GM18858 (cell line): ENCODE data around the gene CEACAM21.
A peak's percentile ranks its signal among the peaks of the same experiment; 100 is the strongest.

Source experiments
- ATAC-seq: cut with Tn5 transposase; IDR thresholded peaks from one replicate; pipeline ENCODE4 v1.9.1; 2021; ENCODE audit not compliant: unreplicated experiment

Gene CEACAM21

DNA sequence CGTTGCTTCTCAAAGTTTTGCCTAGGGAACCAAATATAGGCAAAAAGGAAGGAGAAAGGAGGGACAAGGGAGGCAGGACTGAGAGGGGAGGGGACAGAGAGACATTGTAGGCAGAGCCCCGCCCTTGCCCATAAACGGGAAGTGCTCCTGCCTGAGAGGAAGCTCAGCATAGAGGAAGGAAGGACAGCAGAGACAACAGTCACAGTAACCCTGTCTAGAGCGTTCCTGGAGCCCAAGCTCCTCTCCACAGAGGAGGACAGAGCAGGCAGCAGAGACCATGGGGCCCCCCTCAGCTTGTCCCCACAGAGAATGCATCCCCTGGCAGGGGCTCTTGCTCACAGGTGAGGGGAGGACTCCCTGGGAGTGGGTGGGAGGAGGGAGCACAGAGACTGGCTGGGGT, at the start of gene CEACAM21:
Gene CEACAM21, plus strand, starts transcription at position 169 of the 400 bp plus-strand sequence. Its CDS starts 109 bp downstream, at position 278.
- no peak for ATAC-seq

DNA sequence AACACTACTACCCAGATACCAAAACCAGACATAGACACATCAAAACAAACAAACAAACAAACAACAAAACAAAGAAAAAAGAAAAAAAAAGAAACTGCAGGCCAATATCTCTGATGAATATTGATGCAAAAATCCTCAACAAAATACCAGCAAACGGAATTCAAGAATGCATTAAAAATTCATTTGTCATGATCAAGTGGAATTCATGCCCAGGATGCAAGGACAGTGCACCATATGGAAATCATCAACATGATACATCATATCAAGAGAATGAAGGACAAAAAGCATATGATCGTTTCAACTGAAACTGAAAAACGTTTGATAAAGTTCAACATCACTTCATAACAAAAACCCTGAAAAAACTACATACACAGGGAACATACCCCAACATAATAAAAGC, 48.9 kb upstream of the CEACAM21 start:
- no peak for ATAC-seq

GRCh38 chr19:41528106-41528505, 47.9 kb upstream of the CEACAM21 start:
- ATAC-seq, result no peak

- ATAC-seq, result no peak
Observed at GRCh38 chr19:41529484-41530183, 46.3 kb upstream of the CEACAM21 start.

DNA sequence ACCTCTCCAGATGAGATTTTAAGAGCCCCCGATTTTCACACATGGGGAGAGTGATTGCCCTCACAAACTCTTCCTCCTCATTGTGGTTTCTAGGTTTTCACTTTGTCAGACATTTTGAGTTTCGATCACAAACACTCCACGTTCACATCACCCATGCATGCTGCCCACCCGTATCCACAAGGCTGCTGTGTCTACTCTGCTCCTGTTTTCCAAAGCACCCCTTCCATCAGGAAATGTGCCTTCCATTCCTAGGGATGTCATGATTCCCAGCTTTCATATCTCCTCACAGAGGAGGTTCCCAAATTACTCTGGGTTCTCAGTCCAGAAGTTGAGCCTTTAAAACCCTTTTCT, 45.8 kb upstream of the CEACAM21 start:
- ATAC-seq, result no peak

- ATAC-seq, result no peak
Observed at GRCh38 chr19:41530761-41531301, 45.1 kb upstream of the CEACAM21 start.

DNA sequence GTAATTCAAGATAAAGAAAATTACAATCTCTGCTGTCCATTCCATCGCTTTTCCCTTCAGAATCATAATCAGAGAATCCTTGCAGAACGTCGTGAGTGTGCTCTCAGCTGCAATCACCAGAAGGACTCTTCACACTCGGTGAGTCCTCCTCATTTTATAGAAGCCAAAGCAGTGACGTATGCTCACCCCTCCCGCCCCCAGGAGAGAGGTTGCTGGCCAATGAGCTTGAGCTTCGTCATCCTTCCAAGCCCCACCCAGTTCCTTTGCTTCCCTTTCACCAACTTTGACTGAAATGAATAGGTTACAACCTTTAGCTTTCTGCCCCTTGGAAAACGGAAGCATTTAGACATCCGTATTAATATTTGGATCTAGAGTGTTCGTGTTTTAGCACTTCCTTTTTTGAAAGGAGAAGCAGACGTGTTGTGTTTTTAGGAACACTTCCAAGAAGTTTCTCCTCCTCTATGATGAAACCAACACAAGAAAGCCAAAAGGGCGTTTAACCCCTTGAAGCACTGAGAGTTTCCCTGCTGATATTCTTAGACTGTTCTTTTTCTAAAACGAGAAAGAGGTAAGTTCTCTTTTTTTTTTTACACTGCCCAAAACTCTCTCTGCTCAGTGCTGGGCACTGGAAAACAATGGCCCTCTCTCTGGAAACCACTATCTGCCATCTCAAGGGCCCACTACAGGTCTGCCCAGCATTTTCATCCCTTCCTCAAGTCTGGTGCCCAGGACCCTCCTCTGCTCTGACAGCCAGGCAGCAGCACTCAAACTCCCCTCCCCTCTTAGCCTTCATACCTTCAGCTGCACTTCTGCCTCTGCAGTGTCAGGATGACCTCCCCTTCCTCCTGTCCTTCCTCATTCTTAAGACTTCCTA, 44.3 kb upstream of the CEACAM21 start:
- ATAC-seq, result no peak

DNA sequence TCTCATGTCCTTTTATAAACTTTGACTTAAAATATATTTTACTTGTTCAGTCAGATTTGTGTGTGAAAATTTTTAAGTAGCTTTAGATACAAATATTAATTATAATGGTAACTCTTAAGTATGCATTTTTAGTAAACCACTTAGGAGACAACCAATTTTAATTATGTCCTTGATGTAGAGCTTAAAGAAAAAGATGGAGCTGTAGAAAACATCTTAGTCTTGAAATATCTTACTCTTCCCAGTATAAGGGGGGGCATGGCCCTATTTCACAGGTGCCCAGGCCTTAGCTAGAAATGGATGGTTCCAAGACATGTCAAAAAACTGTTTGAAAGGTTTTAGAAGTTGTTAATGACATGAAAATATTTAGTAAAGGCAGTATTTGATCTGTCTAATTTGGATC, 43.4 kb upstream of the CEACAM21 start:
- no peak for ATAC-seq

DNA sequence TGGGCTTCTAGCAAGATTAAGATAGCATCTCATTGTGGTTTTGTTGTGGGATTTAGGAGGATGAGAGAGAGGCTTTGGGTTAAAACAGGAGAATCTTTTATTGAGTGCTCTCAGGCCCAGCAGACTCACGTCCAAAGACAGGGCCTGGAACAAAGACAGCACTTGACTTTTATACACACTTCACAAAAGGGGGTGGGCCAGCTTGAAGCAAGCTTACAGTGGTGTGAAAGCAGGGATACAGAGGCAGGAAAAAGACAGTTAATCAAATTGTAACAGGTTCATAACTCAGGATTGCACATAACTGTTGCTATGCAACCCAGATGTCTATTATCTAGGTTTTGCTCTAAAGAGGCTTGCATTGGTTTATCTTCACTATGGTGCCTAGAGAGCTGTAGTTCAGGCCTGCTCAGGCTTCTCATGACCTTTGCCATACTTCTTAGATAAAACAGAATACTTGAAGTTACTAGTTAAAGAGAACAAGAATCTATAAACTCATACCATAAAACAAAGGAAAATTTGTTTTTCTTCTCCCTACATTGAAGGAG, 42.2 kb upstream of the CEACAM21 start:
- no peak for ATAC-seq

- peak; percentile 53 for ATAC-seq
Observed at GRCh38 chr19:41535029-41535622, 40.8 kb upstream of the CEACAM21 start.

DNA sequence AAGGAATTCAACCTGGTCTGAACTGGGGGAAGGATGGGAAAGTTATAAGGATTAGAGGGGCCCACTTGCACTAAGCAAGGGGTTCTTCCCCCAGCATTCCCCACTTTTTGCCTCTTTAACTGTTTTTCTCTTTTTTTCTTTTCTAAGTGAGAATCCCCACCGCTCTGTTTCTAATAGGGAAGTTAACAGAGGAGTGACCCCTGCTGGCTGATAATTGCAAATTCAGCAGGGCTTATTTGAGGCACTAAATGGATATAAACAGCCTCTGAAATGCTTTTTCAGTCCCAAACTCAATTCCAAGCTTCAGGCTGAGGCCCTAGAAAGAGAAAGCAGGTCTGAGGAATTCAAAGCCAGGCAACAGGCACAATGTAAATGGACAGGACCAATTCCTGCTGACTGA, 38.2 kb upstream of the CEACAM21 start:
- ATAC-seq, result no peak

DNA sequence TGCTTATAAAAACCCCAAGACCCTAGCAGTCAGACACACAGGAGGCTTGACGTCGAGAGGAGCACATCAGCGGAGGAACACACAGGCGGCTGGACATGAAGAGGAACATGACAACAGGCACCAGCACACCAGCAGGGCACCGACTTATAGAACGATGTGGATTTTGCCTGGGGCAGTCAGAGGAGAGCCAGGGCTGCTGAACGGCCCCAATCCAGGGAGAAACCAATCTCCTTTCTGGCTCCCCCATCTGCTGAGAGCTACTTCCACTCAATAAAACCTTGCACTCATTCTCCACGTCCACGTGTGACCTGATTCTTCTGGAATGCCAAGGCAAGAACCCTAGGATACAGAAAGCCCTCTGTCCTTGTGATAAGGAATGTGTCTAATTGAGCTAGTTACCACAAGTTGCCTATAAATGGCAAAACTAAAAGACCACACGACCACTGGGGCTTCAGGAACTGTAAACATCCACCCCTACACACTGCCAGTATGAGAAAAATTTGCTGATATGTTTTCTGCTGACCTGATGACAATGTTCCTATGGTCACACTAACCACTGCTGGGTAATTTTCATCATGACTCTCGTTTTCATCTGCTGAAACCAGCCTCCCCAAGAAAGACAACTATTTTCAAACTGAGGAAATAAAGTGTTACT, 35.8 kb upstream of the CEACAM21 start:
- ATAC-seq, result no peak

- no peak for ATAC-seq
Observed at GRCh38 chr19:41541990-41542584, 33.9 kb upstream of the CEACAM21 start.

- no peak for ATAC-seq
Observed at GRCh38 chr19:41542622-41543021, 33.3 kb upstream of the CEACAM21 start.

- no peak for ATAC-seq
Observed at GRCh38 chr19:41543582-41543981, 32.4 kb upstream of the CEACAM21 start.

- ATAC-seq, result no peak
Observed at GRCh38 chr19:41545547-41545946, 30.4 kb upstream of the CEACAM21 start.

DNA sequence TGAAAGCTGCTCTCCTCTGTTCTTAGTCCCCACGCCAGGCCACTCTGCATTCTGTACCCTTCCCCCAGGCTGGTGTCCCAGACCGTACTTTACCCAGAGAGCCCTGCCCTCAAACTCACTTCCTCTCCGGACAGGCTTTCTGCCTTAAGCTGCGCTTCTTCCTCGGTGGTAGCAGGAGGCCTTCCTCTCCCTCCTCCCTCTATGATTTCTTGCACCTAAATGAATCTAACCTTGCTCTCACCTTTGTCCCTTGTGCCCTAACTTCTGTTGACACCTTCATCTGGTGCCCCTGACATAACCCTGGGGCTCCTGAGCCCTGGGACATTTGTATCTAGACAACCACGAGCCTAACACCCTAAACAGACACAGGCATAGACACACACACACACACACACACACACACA, 29.6 kb upstream of the CEACAM21 start:
- ATAC-seq, result no peak

- no peak for ATAC-seq
Observed at GRCh38 chr19:41546961-41547360, 29.0 kb upstream of the CEACAM21 start.

- no peak for ATAC-seq
Observed at GRCh38 chr19:41547569-41547968, 28.4 kb upstream of the CEACAM21 start.

- ATAC-seq, result no peak
Observed at GRCh38 chr19:41548047-41548446, 27.9 kb upstream of the CEACAM21 start.
